ENCODE data around the gene PSD2. TPM values are rescaled to one million over a fixed set of nuclear protein-coding genes. Genes with fewer than 3 reads are reported as not detected.

Gene PSD2
- total RNA-seq, 1 donor from 2014 or later: 0.15 TPM

GRCh38 chr5:139822553-139823425 lies 27.2 kb downstream of the PSD2 start:
- H3K27me3 Mint-ChIP-seq (ENCODE audit: unreplicated experiment): peaks cover 9% of the 10 kb centered on the region
- no peak for DNase-seq (ENCODE audit: low spot score)
- H3K9me3 Mint-ChIP-seq (ENCODE audit: unreplicated experiment): no peaks in the 10 kb centered on the region
- no peak overlapping the region for H3K27ac Mint-ChIP-seq (ENCODE audit: unreplicated experiment)
- no peaks in the 10 kb centered on the region for H3K4me1 Mint-ChIP-seq (ENCODE audit: unreplicated experiment)
- TF ChIP-seq, protein P1, sequence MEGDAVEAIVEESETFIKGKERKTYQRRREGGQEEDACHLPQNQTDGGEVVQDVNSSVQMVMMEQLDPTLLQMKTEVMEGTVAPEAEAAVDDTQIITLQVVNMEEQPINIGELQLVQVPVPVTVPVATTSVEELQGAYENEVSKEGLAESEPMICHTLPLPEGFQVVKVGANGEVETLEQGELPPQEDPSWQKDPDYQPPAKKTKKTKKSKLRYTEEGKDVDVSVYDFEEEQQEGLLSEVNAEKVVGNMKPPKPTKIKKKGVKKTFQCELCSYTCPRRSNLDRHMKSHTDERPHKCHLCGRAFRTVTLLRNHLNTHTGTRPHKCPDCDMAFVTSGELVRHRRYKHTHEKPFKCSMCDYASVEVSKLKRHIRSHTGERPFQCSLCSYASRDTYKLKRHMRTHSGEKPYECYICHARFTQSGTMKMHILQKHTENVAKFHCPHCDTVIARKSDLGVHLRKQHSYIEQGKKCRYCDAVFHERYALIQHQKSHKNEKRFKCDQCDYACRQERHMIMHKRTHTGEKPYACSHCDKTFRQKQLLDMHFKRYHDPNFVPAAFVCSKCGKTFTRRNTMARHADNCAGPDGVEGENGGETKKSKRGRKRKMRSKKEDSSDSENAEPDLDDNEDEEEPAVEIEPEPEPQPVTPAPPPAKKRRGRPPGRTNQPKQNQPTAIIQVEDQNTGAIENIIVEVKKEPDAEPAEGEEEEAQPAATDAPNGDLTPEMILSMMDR (IDR thresholded peaks at IDR 0.05; ENCODE audit: unreplicated experiment): no peak
- no peak overlapping the region for H3K4me3 Mint-ChIP-seq (ENCODE audit: unreplicated experiment)
- no peaks in the 10 kb centered on the region for H3K36me3 Mint-ChIP-seq (ENCODE audit: low read depth, unreplicated experiment)

DNA sequence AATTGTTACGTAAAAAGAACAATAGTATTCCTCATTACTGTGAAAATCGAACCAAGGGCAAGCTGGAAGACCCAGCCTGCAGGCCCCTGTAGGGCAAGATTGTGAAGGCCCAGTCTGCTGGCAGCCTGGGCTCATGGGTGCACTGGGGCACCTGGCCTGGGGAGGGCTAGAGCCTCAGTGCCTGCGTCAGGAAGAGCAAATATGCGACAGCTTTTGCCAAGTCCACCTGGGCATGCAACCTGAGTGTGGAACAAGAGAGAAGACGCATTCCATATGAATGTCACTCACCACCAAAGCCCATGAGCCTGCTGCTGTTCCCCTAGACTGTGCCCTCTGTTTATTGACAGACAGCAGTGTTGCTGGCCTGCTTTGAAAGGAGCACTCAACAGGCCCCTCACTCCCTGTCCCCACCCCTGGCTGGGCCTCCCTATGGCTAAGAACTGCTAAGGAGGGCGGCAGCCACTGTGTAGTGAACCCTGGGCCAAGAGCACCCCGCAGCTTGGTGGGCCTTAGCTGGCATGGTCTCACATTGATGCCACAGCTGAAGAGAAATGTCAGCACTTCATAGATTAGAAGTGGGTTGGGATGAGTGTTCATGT lies 28.2 kb downstream of the PSD2 start:
- H3K36me3 Mint-ChIP-seq (ENCODE audit: low read depth, unreplicated experiment): no peaks in the 10 kb centered on the region
- H3K27me3 Mint-ChIP-seq (ENCODE audit: unreplicated experiment): peaks cover 10% of the 10 kb centered on the region
- H3K27ac Mint-ChIP-seq (ENCODE audit: unreplicated experiment): no peak overlapping the region
- no peak for DNase-seq (ENCODE audit: low spot score)
- TF ChIP-seq, protein P1 (IDR thresholded peaks at IDR 0.05; ENCODE audit: unreplicated experiment): no peak
- no peak overlapping the region for H3K4me3 Mint-ChIP-seq (ENCODE audit: unreplicated experiment)
- H3K4me1 Mint-ChIP-seq (ENCODE audit: unreplicated experiment): no peaks in the 10 kb centered on the region
- H3K9me3 Mint-ChIP-seq (ENCODE audit: unreplicated experiment): no peaks in the 10 kb centered on the region

GRCh38 chr5:139825690-139826089 lies 30.1 kb downstream of the PSD2 start:
- Mint-ChIP-seq H3K27me3 (ENCODE audit: unreplicated experiment) (peaks cover 9% of the 10 kb centered on the region), H3K4me1 (ENCODE audit: unreplicated experiment) (no peaks in the 10 kb centered on the region), H3K36me3 (ENCODE audit: low read depth, unreplicated experiment) (no peaks in the 10 kb centered on the region), H3K27ac (ENCODE audit: unreplicated experiment) (no peak overlapping the region), H3K4me3 (ENCODE audit: unreplicated experiment) (no peak overlapping the region), H3K9me3 (ENCODE audit: unreplicated experiment) (no peaks in the 10 kb centered on the region)
- TF ChIP-seq, protein P1 (IDR thresholded peaks at IDR 0.05; ENCODE audit: unreplicated experiment): no peak
- DNase-seq (ENCODE audit: low spot score): no peak

- Mint-ChIP-seq H3K27ac (ENCODE audit: unreplicated experiment) (no peak overlapping the region), H3K36me3 (ENCODE audit: low read depth, unreplicated experiment) (no peaks in the 10 kb centered on the region), H3K4me1 (ENCODE audit: unreplicated experiment) (no peaks in the 10 kb centered on the region), H3K9me3 (ENCODE audit: unreplicated experiment) (no peaks in the 10 kb centered on the region), H3K4me3 (ENCODE audit: unreplicated experiment) (no peak overlapping the region), H3K27me3 (ENCODE audit: unreplicated experiment) (peaks cover 9% of the 10 kb centered on the region)
- no peak for DNase-seq (ENCODE audit: low spot score)
- TF ChIP-seq, protein P1 (IDR thresholded peaks at IDR 0.05; ENCODE audit: unreplicated experiment): no peak
Measured at GRCh38 chr5:139828207-139828895, 32.7 kb downstream of the PSD2 start.

All from endothelial cell (in vitro differentiated cells).